ENCODE results near the gene TPPP2. TPM values are rescaled to one million over a fixed set of nuclear protein-coding genes. Genes with fewer than 3 reads are reported as not detected.

The TPPP2 gene
- total RNA-seq, 1 donor from 2014 or later = not detected

DNA sequence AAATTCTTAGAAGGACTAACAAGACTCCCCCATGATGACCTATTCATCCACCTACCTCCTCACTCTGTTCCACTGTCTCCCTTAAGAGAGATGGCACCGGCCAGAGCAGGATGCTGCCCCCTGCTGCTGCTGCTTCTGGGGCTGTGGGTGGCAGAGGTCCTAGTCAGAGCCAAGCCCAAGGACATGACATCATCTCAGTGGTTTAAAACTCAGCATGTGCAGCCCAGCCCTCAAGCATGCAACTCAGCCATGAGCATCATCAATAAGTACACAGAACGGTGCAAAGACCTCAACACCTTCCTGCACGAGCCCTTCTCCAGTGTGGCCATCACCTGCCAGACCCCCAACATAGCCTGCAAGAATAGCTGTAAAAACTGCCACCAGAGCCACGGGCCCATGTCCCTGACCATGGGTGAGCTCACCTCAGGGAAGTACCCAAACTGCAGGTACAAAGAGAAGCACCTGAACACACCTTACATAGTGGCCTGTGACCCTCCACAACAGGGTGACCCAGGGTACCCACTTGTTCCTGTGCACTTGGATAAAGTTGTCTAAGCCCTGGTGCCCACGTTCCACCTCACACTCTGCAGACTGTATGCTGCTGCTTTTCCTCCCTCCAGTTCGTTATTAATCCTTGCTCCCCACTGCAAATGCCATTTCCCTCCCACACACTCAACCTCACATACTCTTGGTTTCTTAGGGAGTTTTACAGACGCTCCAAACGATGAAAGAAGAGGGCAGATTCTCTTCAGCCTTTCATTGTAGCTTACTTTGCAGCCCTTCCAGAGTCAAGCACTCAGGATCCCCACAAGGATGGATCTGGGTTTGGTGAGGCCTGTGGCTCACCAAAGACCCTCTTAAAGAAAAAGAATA, 28.0 kb downstream of the TPPP2 start, which contains the start of gene RNASE8:
Gene RNASE8, plus strand, starts transcription at position 20 of the 873 bp plus-strand sequence. Its CDS starts 71 bp downstream, at position 91.
- Histone ChIP-seq H3K9me3 (no peaks in the 10 kb centered on the region), H3K27me3 (ENCODE audit: low read depth) (no peaks in the 10 kb centered on the region), H3K4me1 (peaks cover 7% of the 10 kb centered on the region), H3K27ac (no peak within 1 kb of the TSS), H3K36me3 (no peaks in the 10 kb centered on the region), H3K4me3 (no peak within 1 kb of the TSS)
- intact Hi-C loops (cut with DNase I) = no loop called here
- no peak for TF ChIP-seq CTCF (IDR thresholded peaks at IDR 0.05)
- DNase-seq (no peak), ATAC-seq (no peak)

DNA sequence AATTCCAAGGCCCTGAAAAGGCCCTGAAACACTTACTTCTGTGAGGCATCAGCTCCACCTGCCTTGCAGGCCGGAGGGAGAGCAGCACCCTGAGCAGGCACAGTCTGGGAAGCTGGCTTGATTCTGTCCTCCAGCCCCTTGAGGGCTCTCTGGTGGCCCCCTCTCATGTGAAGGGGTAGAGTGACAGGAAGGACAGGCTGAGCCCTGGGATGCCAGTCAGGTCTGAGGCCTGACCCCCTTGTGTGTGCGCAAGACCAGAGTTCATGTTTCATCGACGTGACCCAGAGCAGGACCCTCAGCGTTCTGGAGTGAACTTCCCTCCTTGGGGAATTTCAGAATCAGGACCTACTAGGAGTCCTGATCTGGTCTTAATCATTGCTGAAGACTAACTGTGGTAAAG, 28.9 kb downstream of the TPPP2 start:
- no peaks in the 10 kb centered on the region for H3K27me3 ChIP-seq (ENCODE audit: low read depth)
- no peaks in the 10 kb centered on the region for H3K9me3 ChIP-seq
- peaks cover 7% of the 10 kb centered on the region for H3K4me1 ChIP-seq
- no peak for TF ChIP-seq CTCF (IDR thresholded peaks at IDR 0.05)
- no peak overlapping the region for H3K4me3 ChIP-seq
- DNase-seq = no peak
- no peaks in the 10 kb centered on the region for H3K36me3 ChIP-seq
- no peak overlapping the region for H3K27ac ChIP-seq
- intact Hi-C loops (cut with DNase I) = no loop called here
- no peak for ATAC-seq

GRCh38 chr14:21059842-21060613, 30.0 kb downstream of the TPPP2 start:
- H3K27ac ChIP-seq = no peak overlapping the region

GRCh38 chr14:21060614-21061346, 30.8 kb downstream of the TPPP2 start:
- H3K36me3 ChIP-seq = no peaks in the 10 kb centered on the region
- no peak for TF ChIP-seq CTCF (IDR thresholded peaks at IDR 0.05)
- no peak overlapping the region for H3K4me3 ChIP-seq
- no peak for ATAC-seq
- intact Hi-C loops (cut with DNase I) = no loop called here
- DNase-seq = no peak
- H3K4me1 ChIP-seq = peaks cover 7% of the 10 kb centered on the region
- no peaks in the 10 kb centered on the region for H3K9me3 ChIP-seq
- no peak overlapping the region for H3K27ac ChIP-seq
- H3K27me3 ChIP-seq (ENCODE audit: low read depth) = no peaks in the 10 kb centered on the region

More at GRCh38 chr14:21059842-21060613, 30.0 kb downstream of the TPPP2 start:
- intact Hi-C loops (cut with DNase I) = no loop called here
- no peak for ATAC-seq
- no peaks in the 10 kb centered on the region for H3K9me3 ChIP-seq
- no peaks in the 10 kb centered on the region for H3K36me3 ChIP-seq
- no peaks in the 10 kb centered on the region for H3K27me3 ChIP-seq (ENCODE audit: low read depth)
- H3K4me1 ChIP-seq = peaks cover 7% of the 10 kb centered on the region
- no peak for DNase-seq
- no peak overlapping the region for H3K4me3 ChIP-seq
- TF ChIP-seq CTCF (IDR thresholded peaks at IDR 0.05) = no peak

GRCh38 chr14:21061347-21061668, 31.3 kb downstream of the TPPP2 start:
- no peak for ATAC-seq
- no peaks in the 10 kb centered on the region for H3K9me3 ChIP-seq
- no peak overlapping the region for H3K27ac ChIP-seq
- intact Hi-C loops (cut with DNase I) = no loop called here
- no peak for DNase-seq
- no peaks in the 10 kb centered on the region for H3K36me3 ChIP-seq
- peaks cover 6% of the 10 kb centered on the region for H3K4me1 ChIP-seq
- H3K4me3 ChIP-seq = no peak overlapping the region
- H3K27me3 ChIP-seq (ENCODE audit: low read depth) = no peaks in the 10 kb centered on the region
- no peak for TF ChIP-seq CTCF (IDR thresholded peaks at IDR 0.05)
